ENCODE data around the gene S100A11. TPM values are rescaled to one million over a fixed set of nuclear protein-coding genes. Genes with fewer than 3 reads are reported as not detected.

Gene S100A11
- total and polyA plus RNA-seq, 7 donors: 92.6 to 633 (median 156) TPM

- Histone ChIP-seq H3K27me3 (peaks cover 0 to 4% (median 0%) of the 10 kb centered on the region in 3 donors), H3K36me3 (no peaks in the 10 kb centered on the region), H3K27ac (no peak overlapping the region), H3K4me3 (no peak overlapping the region), H3K4me1 (no peaks in the 10 kb centered on the region), H3K9me3 (peaks cover 0 to 3% (median 0%) of the 10 kb centered on the region in 4 donors)
- no peak for DNase-seq
- 96 to 98% methylated on average over 1 of the region's 1 CpG for WGBS, 2 donors
- TF ChIP-seq EP300 (IDR thresholded peaks at IDR 0.05) (no peak), POLR2AphosphoS5 (IDR thresholded peaks at IDR 0.05) (no peak), POLR2A (IDR thresholded peaks at IDR 0.05) (no peak)
- TF ChIP-seq, protein P1, sequence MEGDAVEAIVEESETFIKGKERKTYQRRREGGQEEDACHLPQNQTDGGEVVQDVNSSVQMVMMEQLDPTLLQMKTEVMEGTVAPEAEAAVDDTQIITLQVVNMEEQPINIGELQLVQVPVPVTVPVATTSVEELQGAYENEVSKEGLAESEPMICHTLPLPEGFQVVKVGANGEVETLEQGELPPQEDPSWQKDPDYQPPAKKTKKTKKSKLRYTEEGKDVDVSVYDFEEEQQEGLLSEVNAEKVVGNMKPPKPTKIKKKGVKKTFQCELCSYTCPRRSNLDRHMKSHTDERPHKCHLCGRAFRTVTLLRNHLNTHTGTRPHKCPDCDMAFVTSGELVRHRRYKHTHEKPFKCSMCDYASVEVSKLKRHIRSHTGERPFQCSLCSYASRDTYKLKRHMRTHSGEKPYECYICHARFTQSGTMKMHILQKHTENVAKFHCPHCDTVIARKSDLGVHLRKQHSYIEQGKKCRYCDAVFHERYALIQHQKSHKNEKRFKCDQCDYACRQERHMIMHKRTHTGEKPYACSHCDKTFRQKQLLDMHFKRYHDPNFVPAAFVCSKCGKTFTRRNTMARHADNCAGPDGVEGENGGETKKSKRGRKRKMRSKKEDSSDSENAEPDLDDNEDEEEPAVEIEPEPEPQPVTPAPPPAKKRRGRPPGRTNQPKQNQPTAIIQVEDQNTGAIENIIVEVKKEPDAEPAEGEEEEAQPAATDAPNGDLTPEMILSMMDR (IDR thresholded peaks at IDR 0.05): no peak
- intact Hi-C loops (cut with DNase I): no loop called here
Observed at GRCh38 chr1:152014943-152015342, 21.9 kb downstream of the S100A11 start.

DNA sequence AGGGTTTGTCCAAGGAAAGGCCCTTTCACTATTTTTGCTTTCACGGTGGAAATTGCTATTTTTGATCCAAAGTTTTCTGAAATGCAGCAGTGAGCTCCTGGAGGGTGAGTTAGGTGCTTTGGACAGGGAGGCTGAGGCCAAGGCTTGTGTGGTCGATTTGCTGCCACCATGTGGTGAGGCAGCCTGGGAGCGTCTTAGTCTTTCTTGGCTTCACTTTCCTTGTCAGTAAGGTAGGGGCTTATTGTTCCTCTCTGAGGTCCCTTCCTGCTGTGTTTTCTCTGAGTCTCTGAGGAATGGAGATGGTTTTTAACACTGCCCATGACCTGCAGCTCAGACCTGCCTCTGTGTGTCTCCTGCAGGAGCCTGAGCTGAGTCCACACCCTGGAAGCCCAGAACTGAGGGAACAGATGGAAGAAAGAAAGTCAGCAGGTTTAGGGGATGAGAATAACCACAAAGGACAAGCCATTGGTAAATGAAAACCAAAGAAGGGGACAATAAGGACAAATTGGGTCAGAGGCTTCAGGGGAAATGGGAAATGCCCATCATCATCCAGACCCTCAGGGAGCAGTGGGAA lies 23.1 kb downstream of the S100A11 start:
- intact Hi-C loops (cut with DNase I): no loop called here
- 2 to 11% methylated on average over 3 of the region's 3 CpGs for WGBS, 2 donors
- peaks cover 0 to 3% (median 0%) of the 10 kb centered on the region in 4 donors for H3K9me3 ChIP-seq

DNA sequence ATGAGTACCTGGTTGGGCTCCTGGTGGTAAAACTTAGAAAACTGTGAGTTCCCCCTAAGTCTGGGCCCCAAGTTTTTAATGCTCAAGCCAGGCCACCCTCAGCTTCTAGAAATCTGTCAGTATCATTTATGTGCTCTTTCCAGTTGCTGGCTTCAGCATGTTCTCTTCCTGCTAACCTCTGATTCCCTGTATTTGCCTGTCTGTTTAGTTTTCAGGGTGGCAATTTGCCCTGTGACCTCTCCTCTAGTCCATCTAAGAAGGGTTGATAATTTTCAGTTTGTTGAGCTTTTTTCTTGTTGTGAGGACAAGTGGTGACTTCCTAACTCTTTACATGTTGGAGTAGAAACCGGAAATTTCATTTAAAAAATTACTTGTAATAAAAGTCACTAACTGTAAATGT lies 27.1 kb downstream of the S100A11 start:
- Histone ChIP-seq H3K4me3 (no peak overlapping the region), H3K36me3 (no peaks in the 10 kb centered on the region), H3K9me3 (peaks cover 0 to 3% (median 0%) of the 10 kb centered on the region in 4 donors), H3K4me1 (no peaks in the 10 kb centered on the region), H3K27ac (no peak overlapping the region), H3K27me3 (peaks cover 0 to 4% (median 0%) of the 10 kb centered on the region in 3 donors)
- no peak for DNase-seq
- intact Hi-C loops (cut with DNase I): no loop called here
- TF ChIP-seq POLR2A (IDR thresholded peaks at IDR 0.05) (no peak), EP300 (IDR thresholded peaks at IDR 0.05) (no peak), POLR2AphosphoS5 (IDR thresholded peaks at IDR 0.05) (no peak)
- TF ChIP-seq, protein P1 (IDR thresholded peaks at IDR 0.05): no peak
- 86 to 89% methylated on average over 1 of the region's 1 CpG for WGBS, 2 donors

More for the DNA sequence above, 23.1 kb downstream of the S100A11 start:
- Histone ChIP-seq H3K27ac (no peak overlapping the region), H3K4me3 (no peak overlapping the region), H3K36me3 (no peaks in the 10 kb centered on the region), H3K27me3 (peaks cover 0 to 4% (median 0%) of the 10 kb centered on the region in 3 donors), H3K4me1 (no peaks in the 10 kb centered on the region)
- DNase-seq: no peak
- TF ChIP-seq EP300 (IDR thresholded peaks at IDR 0.05): no peak
- TF ChIP-seq, protein P1 (IDR thresholded peaks at IDR 0.05): peak in 1 of 4 experiments; percentile 13
- TF ChIP-seq POLR2A (IDR thresholded peaks at IDR 0.05): no peak
- TF ChIP-seq POLR2AphosphoS5 (IDR thresholded peaks at IDR 0.05): no peak

- Histone ChIP-seq H3K9me3 (peaks cover 0 to 3% (median 0%) of the 10 kb centered on the region in 4 donors), H3K4me1 (peaks cover 0 to under 1% (median 0%) of the 10 kb centered on the region in 4 donors), H3K4me3 (no peak overlapping the region), H3K27ac (no peak overlapping the region), H3K27me3 (no peaks in the 10 kb centered on the region), H3K36me3 (no peaks in the 10 kb centered on the region)
- DNase-seq: no peak
- no peak for TF ChIP-seq POLR2AphosphoS5 (IDR thresholded peaks at IDR 0.05)
- no peak for TF ChIP-seq EP300 (IDR thresholded peaks at IDR 0.05)
- TF ChIP-seq, protein P1 (IDR thresholded peaks at IDR 0.05): no peak
- TF ChIP-seq POLR2A (IDR thresholded peaks at IDR 0.05): no peak
- intact Hi-C loops (cut with DNase I): no loop called here
- 56 to 62% methylated on average over 2 of the region's 2 CpGs for WGBS, 2 donors
Observed at GRCh38 chr1:152007047-152007446, 29.8 kb downstream of the S100A11 start.

Measured in sigmoid colon (tissue), 7 donors.